ENCODE measurements around the gene LPIN1. TPM values are rescaled to one million over a fixed set of nuclear protein-coding genes. Genes with fewer than 3 reads are reported as not detected.

The LPIN1 gene
- total and polyA plus RNA-seq, 5 donors from 2014 or later, result 20.3 to 94.9 (median 26.6) TPM

GRCh38 chr2:11830708-11831301 is 84.4 kb downstream of the LPIN1 start:
- H3K9me3 ChIP-seq (ENCODE audit: control insufficient read depth in 2 of 2, low read length in 2 of 2), result peaks cover 5 to 8% of the 10 kb centered on the region in 2 experiments
- H3K4me3 Mint-ChIP-seq, result peak overlapping the region; percentile 72 to 86 (median 84)
- H3K4me1 Mint-ChIP-seq, result peaks cover 13 to 36% (median 15%) of the 10 kb centered on the region in 4 donors
- ATAC-seq (ENCODE audit: low read depth in 2 of 2) (no peak), DNase-seq (no peak)
- peaks cover 15% of the 10 kb centered on the region for H3K36me3 Mint-ChIP-seq
- peaks cover 22% of the 10 kb centered on the region for H3K36me3 ChIP-seq (ENCODE audit: control insufficient read depth, insufficient read depth, low read length)
- H3K27ac ChIP-seq (ENCODE audit: insufficient read depth, low read length, poor library complexity, severe bottlenecking), result no peak overlapping the region
- H3K9me3 Mint-ChIP-seq, result peaks cover 0 to 19% (median 4%) of the 10 kb centered on the region in 7 donors
- H3K4me1 ChIP-seq (ENCODE audit: control insufficient read depth, insufficient read depth, low read length, poor library complexity, severe bottlenecking), result peaks cover 20% of the 10 kb centered on the region
- peak overlapping the region in 1 of 3 donors; percentile 82 for H3K27ac Mint-ChIP-seq
- peak overlapping the region; percentile 82 for H3K4me3 ChIP-seq (ENCODE audit: low read depth, low read length)
- peaks cover 5% of the 10 kb centered on the region for H3K27me3 ChIP-seq (ENCODE audit: control insufficient read depth, insufficient read depth, low read length)
- peaks cover 24% of the 10 kb centered on the region for H3K27me3 Mint-ChIP-seq

- Mint-ChIP-seq H3K4me3 (peak overlapping the region in 3 of 4 donors; percentile 1 to 13 (median 11)), H3K4me1 (peaks cover 13 to 36% (median 15%) of the 10 kb centered on the region in 4 donors), H3K9me3 (peaks cover 0 to 19% (median 5%) of the 10 kb centered on the region in 7 donors), H3K27ac (no peak overlapping the region), H3K27me3 (peaks cover 29% of the 10 kb centered on the region), H3K36me3 (peaks cover 13% of the 10 kb centered on the region)
- ATAC-seq (ENCODE audit: low read depth in 2 of 2) (no peak), DNase-seq (no peak)
- H3K36me3 ChIP-seq (ENCODE audit: control insufficient read depth, insufficient read depth, low read length), result peaks cover 16% of the 10 kb centered on the region
- peaks cover 20% of the 10 kb centered on the region for H3K4me1 ChIP-seq (ENCODE audit: control insufficient read depth, insufficient read depth, low read length, poor library complexity, severe bottlenecking)
- peaks cover 5 to 8% of the 10 kb centered on the region in 2 experiments for H3K9me3 ChIP-seq (ENCODE audit: control insufficient read depth in 2 of 2, low read length in 2 of 2)
- H3K27ac ChIP-seq (ENCODE audit: insufficient read depth, low read length, poor library complexity, severe bottlenecking), result no peak overlapping the region
- H3K27me3 ChIP-seq (ENCODE audit: control insufficient read depth, insufficient read depth, low read length), result peaks cover 5% of the 10 kb centered on the region
- H3K4me3 ChIP-seq (ENCODE audit: low read depth, low read length), result no peak overlapping the region
Measured at GRCh38 chr2:11831415-11831814, 85.0 kb downstream of the LPIN1 start.

GRCh38 chr2:11832531-11832930 is 86.1 kb downstream of the LPIN1 start:
- Histone ChIP-seq H3K27me3 (ENCODE audit: control insufficient read depth, insufficient read depth, low read length) (peaks cover 5% of the 10 kb centered on the region), H3K36me3 (ENCODE audit: control insufficient read depth, insufficient read depth, low read length) (peaks cover 8% of the 10 kb centered on the region), H3K9me3 (ENCODE audit: control insufficient read depth in 2 of 2, low read length in 2 of 2) (peaks cover 5 to 8% of the 10 kb centered on the region in 2 experiments), H3K4me1 (ENCODE audit: control insufficient read depth, insufficient read depth, low read length, poor library complexity, severe bottlenecking) (peaks cover 20% of the 10 kb centered on the region), H3K4me3 (ENCODE audit: low read depth, low read length) (no peak overlapping the region), H3K27ac (ENCODE audit: insufficient read depth, low read length, poor library complexity, severe bottlenecking) (no peak overlapping the region)
- Mint-ChIP-seq H3K27ac (no peak overlapping the region), H3K4me3 (no peak overlapping the region), H3K9me3 (peaks cover 0 to 19% (median 6%) of the 10 kb centered on the region in 7 donors), H3K4me1 (peaks cover 13 to 36% (median 15%) of the 10 kb centered on the region in 4 donors), H3K27me3 (peaks cover 36% of the 10 kb centered on the region), H3K36me3 (peaks cover 2% of the 10 kb centered on the region)
- ATAC-seq (ENCODE audit: low read depth in 2 of 2) (no peak), DNase-seq (no peak)

GRCh38 chr2:11833601-11834000 is 87.2 kb downstream of the LPIN1 start:
- H3K36me3 Mint-ChIP-seq, result no peaks in the 10 kb centered on the region
- DNase-seq (no peak), ATAC-seq (ENCODE audit: low read depth in 2 of 2) (no peak)
- no peak overlapping the region for H3K27ac ChIP-seq (ENCODE audit: insufficient read depth, low read length, poor library complexity, severe bottlenecking)
- H3K27me3 ChIP-seq (ENCODE audit: control insufficient read depth, insufficient read depth, low read length), result peaks cover 5% of the 10 kb centered on the region
- H3K9me3 Mint-ChIP-seq, result peaks cover 0 to 19% (median 6%) of the 10 kb centered on the region in 7 donors
- peaks cover 20% of the 10 kb centered on the region for H3K4me1 ChIP-seq (ENCODE audit: control insufficient read depth, insufficient read depth, low read length, poor library complexity, severe bottlenecking)
- peaks cover 5 to 8% of the 10 kb centered on the region in 2 experiments for H3K9me3 ChIP-seq (ENCODE audit: control insufficient read depth in 2 of 2, low read length in 2 of 2)
- no peak overlapping the region for H3K4me3 Mint-ChIP-seq
- peaks cover 41% of the 10 kb centered on the region for H3K27me3 Mint-ChIP-seq
- H3K27ac Mint-ChIP-seq, result no peak overlapping the region
- H3K4me1 Mint-ChIP-seq, result peaks cover 13 to 36% (median 15%) of the 10 kb centered on the region in 4 donors
- no peaks in the 10 kb centered on the region for H3K36me3 ChIP-seq (ENCODE audit: control insufficient read depth, insufficient read depth, low read length)
- no peak overlapping the region for H3K4me3 ChIP-seq (ENCODE audit: low read depth, low read length)

GRCh38 chr2:11835403-11835802 is 89.0 kb downstream of the LPIN1 start:
- H3K4me1 ChIP-seq (ENCODE audit: control insufficient read depth, insufficient read depth, low read length, poor library complexity, severe bottlenecking), result peaks cover 4% of the 10 kb centered on the region

GRCh38 chr2:11836647-11837219 is 90.3 kb downstream of the LPIN1 start:
- no peaks in the 10 kb centered on the region for H3K36me3 ChIP-seq (ENCODE audit: control insufficient read depth, insufficient read depth, low read length)
- no peak overlapping the region for H3K27ac ChIP-seq (ENCODE audit: insufficient read depth, low read length, poor library complexity, severe bottlenecking)
- peaks cover 5 to 8% of the 10 kb centered on the region in 2 experiments for H3K9me3 ChIP-seq (ENCODE audit: control insufficient read depth in 2 of 2, low read length in 2 of 2)
- H3K27me3 Mint-ChIP-seq, result peaks cover 30% of the 10 kb centered on the region
- H3K36me3 Mint-ChIP-seq, result no peaks in the 10 kb centered on the region
- no peak overlapping the region for H3K4me3 Mint-ChIP-seq
- H3K4me3 ChIP-seq (ENCODE audit: low read depth, low read length), result no peak overlapping the region
- peaks cover 9% of the 10 kb centered on the region for H3K27me3 ChIP-seq (ENCODE audit: control insufficient read depth, insufficient read depth, low read length)
- H3K4me1 Mint-ChIP-seq, result peaks cover 0 to 11% (median 0%) of the 10 kb centered on the region in 4 donors
- H3K27ac Mint-ChIP-seq, result no peak overlapping the region
- H3K9me3 Mint-ChIP-seq, result peaks cover 0 to 19% (median 6%) of the 10 kb centered on the region in 7 donors
- ATAC-seq (ENCODE audit: low read depth in 2 of 2), result no peak
- H3K4me1 ChIP-seq (ENCODE audit: control insufficient read depth, insufficient read depth, low read length, poor library complexity, severe bottlenecking), result no peaks in the 10 kb centered on the region
- DNase-seq, result no peak

More at GRCh38 chr2:11835403-11835802, 89.0 kb downstream of the LPIN1 start:
- H3K4me3 Mint-ChIP-seq, result no peak overlapping the region
- Histone ChIP-seq H3K27ac (ENCODE audit: insufficient read depth, low read length, poor library complexity, severe bottlenecking) (no peak overlapping the region), H3K4me3 (ENCODE audit: low read depth, low read length) (no peak overlapping the region), H3K27me3 (ENCODE audit: control insufficient read depth, insufficient read depth, low read length) (peaks cover 8% of the 10 kb centered on the region), H3K9me3 (ENCODE audit: control insufficient read depth in 2 of 2, low read length in 2 of 2) (peaks cover 5 to 8% of the 10 kb centered on the region in 2 experiments), H3K36me3 (ENCODE audit: control insufficient read depth, insufficient read depth, low read length) (no peaks in the 10 kb centered on the region)
- no peak for DNase-seq
- peak overlapping the region in 1 of 3 donors; percentile 28 for H3K27ac Mint-ChIP-seq
- H3K36me3 Mint-ChIP-seq, result no peaks in the 10 kb centered on the region
- H3K4me1 Mint-ChIP-seq, result peaks cover 3 to 22% (median 5%) of the 10 kb centered on the region in 4 donors
- H3K27me3 Mint-ChIP-seq, result peaks cover 37% of the 10 kb centered on the region
- ATAC-seq (ENCODE audit: low read depth in 2 of 2), result no peak
- peaks cover 0 to 19% (median 6%) of the 10 kb centered on the region in 7 donors for H3K9me3 Mint-ChIP-seq

- peaks cover 30% of the 10 kb centered on the region for H3K27me3 Mint-ChIP-seq
- no peaks in the 10 kb centered on the region for H3K36me3 Mint-ChIP-seq
- peaks cover 5 to 8% of the 10 kb centered on the region in 2 experiments for H3K9me3 ChIP-seq (ENCODE audit: control insufficient read depth in 2 of 2, low read length in 2 of 2)
- no peak overlapping the region for H3K27ac Mint-ChIP-seq
- H3K27me3 ChIP-seq (ENCODE audit: control insufficient read depth, insufficient read depth, low read length), result peaks cover 9% of the 10 kb centered on the region
- DNase-seq, result no peak
- H3K4me3 Mint-ChIP-seq, result no peak overlapping the region
- no peak overlapping the region for H3K27ac ChIP-seq (ENCODE audit: insufficient read depth, low read length, poor library complexity, severe bottlenecking)
- peaks cover 0 to 19% (median 6%) of the 10 kb centered on the region in 7 donors for H3K9me3 Mint-ChIP-seq
- H3K4me1 Mint-ChIP-seq, result peaks cover 0 to 7% (median 0%) of the 10 kb centered on the region in 4 donors
- H3K4me3 ChIP-seq (ENCODE audit: low read depth, low read length), result no peak overlapping the region
- no peaks in the 10 kb centered on the region for H3K36me3 ChIP-seq (ENCODE audit: control insufficient read depth, insufficient read depth, low read length)
- ATAC-seq (ENCODE audit: low read depth in 2 of 2), result no peak
- H3K4me1 ChIP-seq (ENCODE audit: control insufficient read depth, insufficient read depth, low read length, poor library complexity, severe bottlenecking), result no peaks in the 10 kb centered on the region
Measured at GRCh38 chr2:11837875-11838734, 91.7 kb downstream of the LPIN1 start.
